Measurements from ENCODE around the gene DAP.
"Not testable (repeated sequence)": the region's sequence is repeated elsewhere in the genome, so short reads cannot be mapped to it uniquely, and the experiment has no call there.

The DAP gene

DNA sequence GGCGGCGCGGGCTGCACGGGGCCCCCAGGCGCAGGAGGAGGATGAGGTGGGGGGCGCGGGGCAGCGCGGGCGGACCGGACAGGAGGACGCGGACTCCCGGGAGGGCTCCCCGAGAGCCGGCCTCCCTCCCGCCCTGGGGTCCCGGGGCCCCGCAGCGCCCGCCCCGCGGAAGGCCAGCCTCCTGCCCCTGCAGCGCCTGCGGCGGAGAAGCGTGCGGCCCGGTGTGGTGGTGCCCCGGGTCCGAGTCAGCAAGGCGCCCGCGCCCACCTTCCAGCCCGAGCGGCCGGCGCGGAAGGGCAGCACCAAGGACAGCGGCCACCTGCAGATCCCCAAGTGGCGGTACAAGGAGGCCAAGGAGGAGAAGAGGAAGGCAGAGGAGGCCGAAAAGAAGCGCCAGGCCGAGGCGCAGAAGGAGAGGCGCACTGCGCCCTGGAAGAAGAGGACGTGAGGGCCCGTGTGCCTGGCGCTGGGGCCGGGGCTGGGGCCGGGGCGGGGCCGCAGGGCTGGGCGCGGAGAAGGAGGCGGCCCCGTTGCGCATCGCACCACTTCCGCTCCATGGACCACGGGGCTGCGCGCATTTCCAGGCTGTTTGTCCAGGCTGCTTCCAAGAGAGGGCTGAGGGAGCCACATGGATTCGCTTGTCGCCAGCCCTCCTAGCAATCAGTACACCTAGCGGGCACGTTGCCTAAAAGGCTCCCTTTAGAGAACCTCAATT is 111.2 kb downstream of the DAP start:
- H3K4me3 ChIP-seq (ENCODE audit: low read length) = no peak overlapping the region
- DNase-seq (ENCODE audit: low read depth, low spot score) = no peak

DNA sequence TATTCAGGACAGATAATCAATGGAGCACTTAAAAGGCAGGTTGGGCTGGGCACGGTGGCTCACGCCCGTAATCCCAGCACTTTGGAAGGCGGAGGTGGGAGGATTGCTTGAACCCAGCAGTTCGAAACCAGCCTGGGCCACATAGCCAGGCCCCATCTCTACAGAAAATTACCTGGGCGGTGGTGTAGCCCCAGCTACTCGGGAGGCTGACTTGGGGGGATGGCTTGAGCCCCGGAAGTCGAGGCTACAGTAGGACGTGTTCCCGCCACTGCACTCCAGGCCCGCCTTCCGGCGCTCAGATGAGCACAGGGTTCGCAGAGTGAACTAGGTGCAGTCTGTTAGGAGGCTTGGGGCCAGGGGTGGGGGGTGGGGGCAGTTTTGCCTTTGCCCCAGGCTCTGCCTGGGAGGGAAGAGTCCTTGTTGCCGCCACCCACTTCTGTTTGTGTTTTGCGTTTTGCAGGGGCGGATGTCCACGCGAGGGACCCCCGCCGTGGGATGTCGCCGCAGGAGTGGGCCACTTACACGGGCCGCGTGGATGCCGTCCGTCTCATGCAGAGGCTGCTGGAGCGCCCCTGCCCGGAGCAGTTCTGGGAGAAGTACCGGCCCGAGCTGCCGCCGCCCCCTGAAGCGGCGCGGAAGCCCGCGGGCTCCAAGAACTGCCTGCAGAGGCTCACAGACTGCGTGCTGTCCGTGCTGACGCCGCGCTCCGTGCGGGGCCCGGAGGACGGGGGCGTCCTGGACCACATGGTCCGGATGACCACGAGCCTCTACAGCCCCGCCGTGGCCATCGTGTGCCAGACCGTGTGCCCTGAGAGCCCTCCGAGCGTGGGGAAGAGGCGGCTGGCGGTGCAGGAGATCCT is 112.0 kb downstream of the DAP start:
- no peak overlapping the region for H3K4me3 ChIP-seq (ENCODE audit: low read length)
- DNase-seq (ENCODE audit: low read depth, low spot score) = no peak

DNA sequence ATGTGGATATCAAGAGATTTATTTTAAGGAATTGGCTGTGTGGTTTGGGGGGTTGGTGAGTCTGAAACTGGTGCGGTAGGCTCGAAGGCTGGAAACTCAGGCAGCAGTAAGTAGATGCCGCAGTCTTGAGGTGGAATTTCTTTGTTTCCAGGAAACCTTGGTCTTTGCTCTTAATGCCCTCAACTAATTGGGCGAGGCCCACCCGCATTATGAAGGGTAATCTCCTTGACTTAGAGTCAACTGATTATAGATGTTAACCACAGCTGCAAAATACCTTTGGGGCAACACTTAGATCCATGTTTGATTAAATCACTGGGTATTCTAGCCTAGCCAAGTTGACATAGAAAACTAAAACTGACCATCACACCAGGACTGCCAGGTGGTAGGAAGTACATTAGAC is 113.4 kb downstream of the DAP start:
- DNase-seq (ENCODE audit: low read depth, low spot score) = no peak
- H3K4me3 ChIP-seq (ENCODE audit: low read length) = no peak overlapping the region

DNA sequence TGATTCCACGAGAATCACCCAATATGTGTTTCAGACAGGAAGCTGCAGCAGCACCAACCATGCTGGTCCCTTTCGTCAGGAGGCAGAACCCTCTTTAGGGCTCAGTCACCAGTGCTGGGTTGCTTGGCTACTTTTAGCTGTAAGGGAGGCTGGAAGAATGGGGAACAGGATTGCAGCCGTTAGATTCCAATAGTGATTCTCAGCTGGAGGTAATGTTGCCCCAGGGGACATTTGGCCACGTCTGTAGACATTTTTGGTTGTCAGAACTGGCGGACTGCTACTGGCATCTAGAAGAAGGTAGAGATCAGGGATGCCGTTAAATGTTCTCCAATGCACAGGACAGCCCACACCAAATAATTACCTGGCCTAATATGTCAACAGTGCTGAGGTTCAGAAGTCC is 115.4 kb downstream of the DAP start:
- no peak for DNase-seq (ENCODE audit: low read depth, low spot score)
- no peak overlapping the region for H3K4me3 ChIP-seq (ENCODE audit: low read length)

DNA sequence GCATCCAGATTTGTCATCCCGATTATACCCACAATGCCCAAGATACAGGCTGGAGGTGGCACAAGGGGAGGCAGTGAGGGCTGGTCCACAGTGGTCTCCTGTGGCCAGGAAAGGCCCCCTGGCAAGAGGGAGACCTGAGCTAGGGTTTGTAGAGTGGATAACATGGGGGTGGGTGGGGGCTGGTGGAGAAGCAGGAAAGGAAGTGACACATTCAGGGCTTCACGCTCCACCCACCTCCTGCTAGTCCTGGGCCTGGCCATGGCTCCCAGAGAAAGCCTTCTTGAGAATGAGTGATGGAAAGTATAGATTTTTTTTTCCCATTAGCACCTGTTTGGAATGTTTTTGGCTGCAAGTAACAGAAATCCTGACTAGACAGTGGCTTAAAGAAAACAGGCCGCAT is 115.9 kb downstream of the DAP start:
- no peak for DNase-seq (ENCODE audit: low read depth, low spot score)
- no peak overlapping the region for H3K4me3 ChIP-seq (ENCODE audit: low read length)

DNA sequence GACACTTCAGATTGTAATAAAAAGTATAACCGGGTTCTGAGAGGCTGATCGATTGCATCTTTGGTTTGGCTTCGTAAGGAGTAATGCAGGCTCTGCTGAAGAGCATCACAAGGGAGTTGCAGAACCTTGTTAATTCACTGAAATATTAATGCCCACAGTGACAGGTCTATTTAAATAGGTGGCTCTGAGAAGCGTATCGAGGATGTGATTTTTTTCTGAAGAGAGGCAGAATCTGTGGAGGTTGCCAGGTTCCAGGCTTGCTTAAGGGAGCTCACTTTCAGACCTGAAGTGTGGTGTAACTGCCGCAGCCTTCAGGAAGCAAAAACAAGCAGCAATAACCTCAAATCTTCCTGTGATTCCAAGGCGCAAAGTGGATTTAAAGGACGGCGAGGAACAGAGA is 116.8 kb downstream of the DAP start:
- no peak for DNase-seq (ENCODE audit: low read depth, low spot score)
- H3K4me3 ChIP-seq (ENCODE audit: low read length) = no peak overlapping the region

DNA sequence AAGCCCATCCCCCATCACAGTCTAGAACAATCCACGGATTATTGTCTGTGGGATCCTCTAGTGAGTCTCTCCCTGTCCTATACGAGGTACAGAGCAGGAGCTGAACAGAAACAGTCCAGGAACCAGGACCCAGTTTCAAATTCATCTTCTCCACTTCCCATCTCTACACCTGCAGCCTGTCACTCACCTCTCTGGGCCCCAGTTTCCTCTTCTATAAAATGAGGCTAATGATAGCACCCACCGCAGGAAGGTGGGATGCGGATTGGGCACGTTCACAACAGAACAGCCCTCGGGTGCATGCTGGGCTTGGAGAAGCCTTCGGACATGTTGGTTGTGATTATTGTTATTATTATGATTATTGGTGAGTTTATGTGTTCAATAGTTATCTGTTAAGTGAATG is 118.7 kb downstream of the DAP start:
- H3K4me3 ChIP-seq (ENCODE audit: low read length) = no peak overlapping the region
- DNase-seq (ENCODE audit: low read depth, low spot score) = no peak

DNA sequence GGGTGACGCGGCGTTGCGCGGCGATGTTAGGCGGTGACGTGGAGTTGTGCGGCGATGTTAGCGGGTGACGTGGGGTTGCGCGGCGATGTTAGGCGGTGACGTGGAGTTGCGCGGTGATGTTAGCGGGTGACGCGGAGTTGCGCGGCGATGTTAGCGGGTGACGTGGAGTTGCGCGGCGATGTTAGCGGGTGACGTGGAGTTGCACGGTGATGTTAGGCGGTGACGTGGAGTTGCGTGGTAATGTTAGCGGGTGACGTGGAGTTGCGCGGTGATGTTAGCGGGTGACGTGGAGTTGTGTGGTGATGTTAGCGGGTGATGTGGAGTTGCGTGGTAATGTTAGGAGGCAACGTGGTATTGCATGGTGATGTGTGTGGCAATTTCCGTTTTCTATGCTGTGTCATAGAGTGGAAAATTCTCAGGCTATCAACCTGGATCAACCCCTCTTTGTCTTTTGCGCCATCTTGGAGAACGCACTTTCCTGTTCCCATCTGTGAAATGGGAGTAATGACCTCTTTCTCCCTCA is 121.1 kb downstream of the DAP start:
- DNase-seq (ENCODE audit: low read depth, low spot score) = no peak
- H3K4me3 ChIP-seq (ENCODE audit: low read length) = no peak overlapping the region

DNA sequence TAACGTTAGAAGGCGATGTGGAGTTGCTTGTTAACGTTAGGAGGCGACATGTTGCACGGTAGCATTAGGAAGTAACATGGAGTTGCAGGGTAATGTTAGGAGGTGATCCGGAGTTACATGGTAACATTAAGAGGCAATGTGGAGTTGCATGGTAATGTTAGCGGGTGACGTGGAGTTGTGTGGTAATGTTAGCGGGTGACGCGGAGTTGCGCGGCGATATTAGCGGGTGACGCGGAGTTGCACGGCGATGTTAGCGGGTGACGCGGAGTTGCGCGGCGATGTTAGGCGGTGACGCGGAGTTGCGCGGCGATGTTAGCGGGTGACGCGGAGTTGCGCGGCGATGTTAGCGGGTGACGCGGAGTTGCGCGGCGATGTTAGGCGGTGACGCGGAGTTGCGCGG is 122.3 kb downstream of the DAP start:
- DNase-seq (ENCODE audit: low read depth, low spot score); H3K4me3 ChIP-seq (ENCODE audit: low read length): not testable (repeated sequence)

DNA sequence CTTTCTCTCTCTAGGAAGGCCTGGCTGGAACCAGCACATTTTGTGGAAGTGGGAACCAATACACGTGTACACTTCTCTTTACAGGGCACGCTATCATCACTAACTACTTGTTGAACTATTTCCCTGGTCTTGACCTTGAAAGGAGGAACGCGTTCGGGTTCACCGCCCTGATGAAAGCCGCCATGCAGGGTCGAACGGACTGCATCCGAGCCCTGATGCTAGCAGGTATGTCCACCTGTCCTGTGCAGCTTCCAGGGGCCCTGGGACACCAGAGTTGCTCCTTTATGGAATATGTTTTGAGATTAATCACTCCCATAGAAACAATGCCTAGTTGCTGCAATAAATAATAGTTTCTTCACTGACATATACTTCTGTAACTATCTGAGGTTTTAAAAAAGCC is 123.1 kb downstream of the DAP start:
- H3K4me3 ChIP-seq (ENCODE audit: low read length) = no peak overlapping the region

DNA sequence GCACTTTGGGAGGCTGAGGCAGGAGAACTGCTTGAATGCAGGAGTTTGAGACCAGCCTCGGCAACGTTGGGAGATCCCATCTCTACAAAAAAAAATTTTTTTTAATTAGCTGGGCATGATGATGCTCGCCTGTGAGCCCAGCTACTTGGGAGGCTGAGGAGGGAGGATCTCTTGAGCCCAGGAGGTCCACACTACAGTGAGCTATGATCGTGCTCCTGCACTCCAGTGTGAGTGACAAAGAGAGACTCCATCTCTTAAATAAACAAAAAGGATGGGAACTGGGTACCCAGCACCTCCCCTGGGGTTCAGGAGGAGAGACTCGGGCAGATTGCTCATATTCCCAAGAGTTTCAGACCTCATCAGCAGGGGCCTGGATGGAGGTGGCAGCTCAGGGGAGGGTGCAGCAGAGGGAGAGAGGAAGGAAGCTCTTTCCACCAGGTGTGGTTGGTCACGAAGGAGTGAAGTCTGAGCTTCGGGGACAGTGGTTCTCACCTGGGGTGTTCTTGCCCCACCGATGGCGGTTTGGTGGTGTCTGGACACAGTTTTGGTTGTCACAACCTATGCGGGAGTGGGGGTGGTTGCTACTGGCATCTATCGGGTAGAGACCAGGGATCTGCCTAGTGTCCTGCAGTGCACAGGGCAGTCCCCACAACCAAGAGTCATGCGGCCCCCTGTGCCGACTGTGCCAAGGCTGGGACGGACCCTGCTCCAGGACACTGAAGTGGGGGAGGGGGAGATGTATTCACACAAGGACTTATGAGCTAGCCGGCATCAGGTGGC is 124.5 kb downstream of the DAP start:
- no peak for DNase-seq (ENCODE audit: low read depth, low spot score)
- no peak overlapping the region for H3K4me3 ChIP-seq (ENCODE audit: low read length)

More for the DNA sequence above, 123.1 kb downstream of the DAP start:
- DNase-seq (ENCODE audit: low read depth, low spot score) = no peak

DNA sequence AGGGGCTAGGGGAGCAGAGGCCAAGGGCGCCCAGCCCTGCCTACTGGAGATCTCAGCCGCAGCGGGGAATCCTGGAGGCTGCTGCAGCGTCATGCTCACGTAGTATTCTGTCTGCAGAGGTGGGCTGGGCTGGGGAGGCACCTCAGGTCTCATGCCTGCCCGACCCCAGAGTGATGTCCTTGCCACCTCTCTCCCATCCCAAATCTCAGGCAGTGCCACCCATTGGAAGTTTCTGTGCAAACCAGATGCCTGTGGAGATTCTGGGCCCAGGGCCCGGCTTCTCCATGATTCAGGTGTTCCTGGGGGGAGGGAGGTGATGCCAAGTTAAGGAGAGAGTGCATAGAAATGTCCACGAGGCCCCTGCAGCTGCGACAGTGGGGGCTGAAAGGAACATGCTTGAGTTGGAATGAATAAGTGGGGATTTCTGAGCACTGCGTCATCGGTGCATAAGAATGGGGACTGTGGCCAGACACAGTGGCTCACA is 125.1 kb downstream of the DAP start:
- H3K4me3 ChIP-seq (ENCODE audit: low read length) = no peak overlapping the region
- DNase-seq (ENCODE audit: low read depth, low spot score) = no peak

DNA sequence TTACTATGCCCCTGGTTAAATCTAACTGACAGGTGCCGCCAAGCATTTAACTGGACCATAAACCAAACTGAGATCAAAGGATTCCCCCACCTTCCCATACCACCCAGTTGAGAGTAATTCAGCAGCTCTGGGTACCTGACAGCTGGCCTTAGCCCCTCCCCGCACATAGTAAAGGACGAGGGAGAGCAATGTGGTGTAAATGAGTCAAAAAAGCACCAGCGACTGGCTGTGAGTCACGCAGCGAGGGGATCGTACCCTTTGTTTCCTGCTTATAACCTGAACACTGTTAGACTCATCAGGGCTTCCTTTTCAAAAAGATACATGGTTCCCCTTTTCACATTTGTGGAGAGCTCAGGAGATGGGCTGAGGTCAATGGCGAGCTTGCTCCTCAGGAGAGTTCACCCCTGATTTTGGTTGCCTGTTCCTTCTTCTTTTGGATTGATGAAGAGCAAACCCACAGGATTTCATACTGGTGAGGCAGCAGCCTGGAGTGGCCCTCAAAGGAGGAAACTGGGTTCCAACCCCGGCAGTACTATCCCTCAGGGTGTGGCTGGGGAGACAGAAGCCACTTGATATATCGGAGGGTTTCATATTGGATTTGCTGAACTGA is 125.7 kb downstream of the DAP start:
- H3K4me3 ChIP-seq (ENCODE audit: low read length) = no peak overlapping the region
- DNase-seq (ENCODE audit: low read depth, low spot score) = no peak

DNA sequence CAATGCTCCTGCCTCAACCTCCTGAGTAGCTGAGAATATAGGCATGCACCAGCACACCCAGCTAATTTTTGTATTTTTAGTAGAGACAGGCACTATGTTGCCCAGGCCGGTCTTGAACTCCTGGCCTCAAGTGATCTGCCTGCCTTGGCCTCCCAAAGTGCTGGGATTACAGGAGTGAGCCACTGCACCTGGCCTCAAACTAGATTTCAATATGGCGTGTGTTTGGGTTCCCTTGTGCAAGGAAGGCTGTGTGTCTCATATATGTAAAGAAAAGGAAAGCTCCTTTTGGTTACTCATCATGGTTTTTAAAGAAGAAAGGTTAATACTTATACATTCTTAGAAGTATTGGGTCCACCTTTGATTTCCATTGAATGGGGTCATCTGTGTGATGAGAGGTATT is 126.5 kb downstream of the DAP start:
- no peak overlapping the region for H3K4me3 ChIP-seq (ENCODE audit: low read length)
- DNase-seq (ENCODE audit: low read depth, low spot score) = no peak

DNA sequence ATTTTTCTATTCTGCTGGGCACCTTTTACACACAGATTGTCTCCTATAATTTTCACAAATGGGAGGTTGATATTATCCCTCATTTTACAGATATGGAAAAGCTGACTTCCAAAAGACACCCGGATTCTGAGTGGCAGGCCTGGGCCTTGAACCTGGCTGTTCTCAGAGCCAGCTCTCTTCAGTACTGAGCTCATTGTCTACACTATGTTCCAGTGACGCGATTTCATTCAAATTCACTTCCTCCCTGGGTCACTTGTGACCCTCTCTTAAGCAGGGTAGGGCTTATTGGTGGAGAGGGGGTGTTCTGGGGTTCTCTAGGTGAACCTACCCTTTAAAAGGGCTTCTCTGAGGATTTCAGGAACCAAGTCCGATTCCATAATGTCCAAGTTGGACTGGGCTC is 127.0 kb downstream of the DAP start:
- H3K4me3 ChIP-seq (ENCODE audit: low read length) = no peak overlapping the region
- DNase-seq (ENCODE audit: low read depth, low spot score) = no peak

DNA sequence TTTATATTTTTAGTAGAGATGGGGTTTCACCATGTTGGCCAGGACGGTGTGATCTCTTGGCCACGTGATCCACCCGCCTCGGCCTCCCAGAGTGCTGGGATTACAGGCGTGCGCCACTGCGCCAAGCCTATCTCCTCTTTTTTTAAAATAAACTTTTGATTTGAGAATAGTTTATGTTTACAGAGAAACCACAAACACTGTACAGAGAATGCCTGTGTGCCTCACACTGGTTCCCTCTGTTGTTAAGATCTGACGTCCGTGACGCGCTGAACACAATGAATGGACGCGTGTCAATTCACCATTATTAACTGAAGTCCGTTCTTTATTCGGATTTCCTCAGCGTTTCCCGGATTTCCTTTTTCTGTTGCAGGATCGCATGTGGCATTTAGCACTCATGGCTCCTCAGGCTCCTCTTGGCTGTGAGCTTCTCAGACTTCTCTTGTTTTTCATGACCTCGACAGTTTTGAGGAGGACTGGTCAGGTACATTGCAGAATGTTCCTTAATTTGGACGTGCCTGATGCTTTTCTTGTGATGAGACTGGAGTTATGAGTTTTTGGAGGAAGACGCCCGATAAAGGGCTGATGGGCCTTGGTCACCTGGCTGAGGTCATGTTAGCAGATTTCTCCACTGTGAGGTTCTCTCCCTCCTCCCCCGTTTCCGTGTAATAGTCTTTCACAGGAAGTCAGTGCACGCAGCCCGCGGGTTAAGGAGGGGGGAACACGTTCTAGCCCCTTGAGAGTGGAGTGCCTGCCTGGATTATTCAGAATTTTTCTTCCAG is 127.6 kb downstream of the DAP start:
- H3K4me3 ChIP-seq (ENCODE audit: low read length) = no peak overlapping the region
- DNase-seq (ENCODE audit: low read depth, low spot score) = peak; percentile 28

DNA sequence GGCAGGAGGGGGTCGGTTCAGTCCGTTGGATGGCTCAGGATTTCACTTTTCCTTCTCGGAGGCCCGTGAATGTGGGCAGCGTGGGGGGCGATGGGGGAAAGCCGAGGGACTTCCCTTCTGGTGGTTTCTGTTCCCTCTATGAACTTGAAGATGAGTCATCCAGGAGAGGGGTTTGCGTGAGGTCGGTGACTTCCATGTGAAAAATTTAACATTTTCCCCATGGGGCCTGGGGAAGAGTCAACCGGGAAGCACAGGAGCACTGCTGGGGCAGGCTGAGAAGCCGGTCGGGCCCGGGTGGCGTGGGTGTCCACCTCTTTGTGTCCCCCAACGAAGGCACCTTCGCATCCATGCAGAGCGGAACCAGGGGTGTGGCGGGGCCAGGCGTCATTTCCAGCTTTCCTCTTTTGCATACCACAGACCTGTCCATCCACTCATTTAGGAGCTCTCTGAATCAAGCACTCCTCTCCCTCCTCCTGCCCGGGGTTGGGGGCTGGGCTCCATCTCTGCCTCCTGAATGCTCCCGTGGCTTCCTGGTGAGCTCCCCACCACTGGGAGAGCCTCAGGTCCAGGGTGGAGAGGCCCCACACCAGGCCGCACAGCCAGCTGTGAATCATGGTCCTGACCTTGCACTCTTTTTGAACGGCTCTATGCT is 128.8 kb downstream of the DAP start:
- DNase-seq (ENCODE audit: low read depth, low spot score) = no peak
- H3K4me3 ChIP-seq (ENCODE audit: low read length) = no peak overlapping the region

All from Jurkat, Clone E6-1 (cell line).